Smooth muscle cell (in vitro differentiated cells): ENCODE measurements around the gene NT5C1A. TPM values are rescaled to one million over a fixed set of nuclear protein-coding genes. Genes with fewer than 3 reads are reported as not detected.
A peak's percentile ranks its signal among the peaks of the same experiment; 100 is the strongest.

Experiments used
- DNase-seq: peaks from one replicate; lab custom pipeline; 2025; ENCODE audit not compliant: unreplicated experiment; lab: John Stamatoyannopoulos, UW
- H2AFZ ChIP-seq: fragments of 200-600 bp; sonication (generic); 2 replicates; pipeline ENCODE4 v1.6.0; 2016; ENCODE audit warnings: antibody characterized with exemption, low read depth, mild to moderate bottlenecking
- H3F3A ChIP-seq: fragments of 200-600 bp; sonication (generic); 2 replicates; pipeline ENCODE4 v1.6.0; 2017; ENCODE audit warnings: antibody characterized with exemption, low read depth
- H3K27ac ChIP-seq: fragments of 200-600 bp; sonication (generic); 2 replicates; pipeline ENCODE4 v1.5.1; 2016; ENCODE audit warnings: low read depth, mild to moderate bottlenecking
- H3K27me3 ChIP-seq: fragments of 200-600 bp; sonication (generic); 2 replicates; pipeline ENCODE4 v1.6.1; 2016; ENCODE audit warnings: low read depth, mild to moderate bottlenecking
- H3K36me3 ChIP-seq: fragments of 200-600 bp; sonication (generic); 2 replicates; pipeline ENCODE4 v1.5.1; 2016; ENCODE audit warnings: low read depth
- H3K4me1 ChIP-seq: fragments of 200-600 bp; sonication (generic); 2 replicates; pipeline ENCODE4 v1.5.1; 2016; ENCODE audit warnings: low read depth
- H3K4me2 ChIP-seq: fragments of 200-600 bp; sonication (generic); 2 replicates; pipeline ENCODE4 v1.6.0; 2016; ENCODE audit warnings: mild to moderate bottlenecking
- H3K4me3 ChIP-seq: fragments of 200-600 bp; sonication (generic); 2 replicates; pipeline ENCODE4 v1.5.1; 2016; ENCODE audit warnings: mild to moderate bottlenecking
- H3K79me2 ChIP-seq: fragments of 200-600 bp; sonication (generic); 2 replicates; pipeline ENCODE4 v1.6.0; 2016; ENCODE audit warnings: low read depth, mild to moderate bottlenecking
- H3K9ac ChIP-seq: fragments of 200-600 bp; sonication (generic); 2 replicates; pipeline ENCODE4 v1.6.0; 2016; ENCODE audit warnings: low read depth
- H3K9me3 ChIP-seq: fragments of 200-600 bp; sonication (generic); replicated peaks from 2 replicates; pipeline ENCODE4 v1.5.1; 2016; ENCODE audit warnings: low read depth
- H4K20me1 ChIP-seq: fragments of 200-600 bp; sonication (generic); 2 replicates; pipeline ENCODE4 v1.6.0; 2016; ENCODE audit warnings: low read depth
- WGBS: methylation state at CpG from one replicate; pipeline ENCODE4 v1.1.7; 2016; ENCODE audit warnings: low lambda C conversion rate; 5-methylcytosine and 5-hydroxymethylcytosine counted together
- polyA plus RNA-seq: library from polyadenylated mRNA; unstranded; fragments of >200 nt; fragmentation: Nextera tagmentation; extraction: Ambion mirVana; gene quantifications from 2 replicates; pipeline ENCODE4 v1.2.1, GENCODE V29; 2016
- total RNA-seq: library from RNA; depleted of rRNA; stranded (reverse); fragments of >200 nt; gene quantifications from 2 replicates; pipeline ENCODE4 v1.2.3, GENCODE V29; 2014
- TF ChIP-seq, protein P1 (sequence below): fragments of 200-600 bp; sonication (generic); IDR thresholded peaks from 2 replicates; pipeline ENCODE4 v1.5.1; 2017; ENCODE audit warnings: borderline replicate concordance, mild to moderate bottlenecking, antibody characterized with exemption; ENCODE audit not compliant: insufficient read depth, poor library complexity, severe bottlenecking

The NT5C1A gene
- total and polyA plus RNA-seq, 2 experiments from 2014 or later, result not detected

DNA sequence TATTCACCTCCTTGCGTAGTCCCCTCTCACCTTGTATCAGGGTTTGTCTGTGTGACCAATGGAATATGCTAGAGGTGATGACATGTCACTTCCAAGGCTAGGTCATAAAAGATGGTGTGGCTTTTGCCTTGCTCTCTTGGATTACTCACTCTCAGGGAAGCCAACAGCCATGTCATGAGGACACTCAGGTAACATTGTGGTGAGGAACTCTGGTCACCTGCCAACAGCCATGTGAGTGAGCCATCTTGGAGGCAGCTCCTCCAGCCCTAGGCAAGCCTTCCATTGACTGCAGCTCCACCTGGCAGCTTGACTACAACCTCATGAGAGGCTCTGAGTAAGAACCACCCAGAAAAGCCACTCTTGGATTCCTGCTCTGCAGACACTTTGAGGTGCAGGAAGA is 21.5 kb downstream of the NT5C1A start:
- peaks cover 8% of the 10 kb centered on the region for H3F3A ChIP-seq

DNA sequence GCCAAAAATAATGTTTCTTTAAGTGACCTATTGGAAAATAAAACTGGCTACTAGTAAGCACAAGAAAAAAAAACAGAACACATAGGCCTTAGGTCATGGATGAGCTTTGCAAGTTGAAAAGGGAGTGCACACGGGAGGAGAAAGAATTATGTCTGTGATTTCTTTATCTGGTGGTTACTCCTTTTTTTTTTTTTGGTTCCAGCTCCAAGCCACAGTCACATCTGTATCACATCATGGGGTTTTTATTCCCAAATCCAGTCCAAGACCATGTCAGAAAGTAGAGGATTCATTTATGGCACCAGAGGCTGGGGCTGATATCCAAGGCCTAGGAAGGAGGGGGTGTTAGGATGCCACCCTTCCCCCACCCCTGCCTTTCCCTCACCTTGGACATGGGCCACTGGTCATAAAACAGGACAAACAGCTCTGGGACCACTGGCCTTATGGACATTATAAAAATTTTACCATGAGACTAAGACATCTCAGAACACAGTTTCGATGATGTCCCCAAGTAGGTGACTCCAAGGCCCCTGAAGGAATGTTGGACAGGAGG is 22.2 kb downstream of the NT5C1A start:
- H3K27ac ChIP-seq, result no peak overlapping the region
- H3K9ac ChIP-seq, result no peak overlapping the region
- H3K36me3 ChIP-seq, result no peaks in the 10 kb centered on the region
- no peaks in the 10 kb centered on the region for H4K20me1 ChIP-seq
- no peaks in the 10 kb centered on the region for H3K9me3 ChIP-seq
- H2AFZ ChIP-seq, result no peak overlapping the region
- no peak overlapping the region for H3K4me3 ChIP-seq
- WGBS, result 80% methylated on average over 2 of the region's 2 CpGs
- H3F3A ChIP-seq, result peaks cover 12% of the 10 kb centered on the region
- H3K79me2 ChIP-seq, result no peaks in the 10 kb centered on the region
- DNase-seq, result no peak
- peaks cover 11% of the 10 kb centered on the region for H3K4me1 ChIP-seq
- no peak overlapping the region for H3K4me2 ChIP-seq
- TF ChIP-seq, protein P1, sequence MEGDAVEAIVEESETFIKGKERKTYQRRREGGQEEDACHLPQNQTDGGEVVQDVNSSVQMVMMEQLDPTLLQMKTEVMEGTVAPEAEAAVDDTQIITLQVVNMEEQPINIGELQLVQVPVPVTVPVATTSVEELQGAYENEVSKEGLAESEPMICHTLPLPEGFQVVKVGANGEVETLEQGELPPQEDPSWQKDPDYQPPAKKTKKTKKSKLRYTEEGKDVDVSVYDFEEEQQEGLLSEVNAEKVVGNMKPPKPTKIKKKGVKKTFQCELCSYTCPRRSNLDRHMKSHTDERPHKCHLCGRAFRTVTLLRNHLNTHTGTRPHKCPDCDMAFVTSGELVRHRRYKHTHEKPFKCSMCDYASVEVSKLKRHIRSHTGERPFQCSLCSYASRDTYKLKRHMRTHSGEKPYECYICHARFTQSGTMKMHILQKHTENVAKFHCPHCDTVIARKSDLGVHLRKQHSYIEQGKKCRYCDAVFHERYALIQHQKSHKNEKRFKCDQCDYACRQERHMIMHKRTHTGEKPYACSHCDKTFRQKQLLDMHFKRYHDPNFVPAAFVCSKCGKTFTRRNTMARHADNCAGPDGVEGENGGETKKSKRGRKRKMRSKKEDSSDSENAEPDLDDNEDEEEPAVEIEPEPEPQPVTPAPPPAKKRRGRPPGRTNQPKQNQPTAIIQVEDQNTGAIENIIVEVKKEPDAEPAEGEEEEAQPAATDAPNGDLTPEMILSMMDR, result no peak
- H3K27me3 ChIP-seq, result no peaks in the 10 kb centered on the region

More for the DNA sequence above, 21.5 kb downstream of the NT5C1A start:
- no peaks in the 10 kb centered on the region for H3K36me3 ChIP-seq
- H3K9me3 ChIP-seq, result no peaks in the 10 kb centered on the region
- H2AFZ ChIP-seq, result no peak overlapping the region
- WGBS, result 95% methylated on average over 1 of the region's 1 CpG
- no peaks in the 10 kb centered on the region for H3K27me3 ChIP-seq
- H3K79me2 ChIP-seq, result no peaks in the 10 kb centered on the region
- peaks cover 11% of the 10 kb centered on the region for H3K4me1 ChIP-seq
- H3K4me3 ChIP-seq, result no peak overlapping the region
- TF ChIP-seq, protein P1, result no peak
- no peak overlapping the region for H3K4me2 ChIP-seq
- H4K20me1 ChIP-seq, result no peaks in the 10 kb centered on the region
- H3K27ac ChIP-seq, result no peak overlapping the region
- no peak overlapping the region for H3K9ac ChIP-seq
- no peak for DNase-seq

DNA sequence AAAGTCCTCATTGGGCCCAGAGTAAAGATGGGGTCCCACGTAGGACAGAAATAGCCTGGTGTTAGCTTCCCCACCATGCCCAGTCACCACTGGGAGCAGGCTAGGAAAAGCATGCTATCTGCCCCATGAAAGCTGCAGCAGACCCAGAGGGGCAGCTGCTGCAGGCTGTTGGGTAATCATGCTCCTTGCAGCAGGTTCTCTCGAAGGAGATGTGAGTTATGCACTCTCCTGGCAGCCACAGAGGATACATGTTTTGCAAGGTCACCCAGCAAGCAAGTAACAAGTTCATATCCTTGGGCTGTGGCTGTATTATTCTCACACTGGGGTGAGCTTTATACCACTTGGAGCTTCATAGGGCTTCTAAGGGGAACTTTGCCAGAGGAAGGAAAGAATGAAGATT is 23.4 kb downstream of the NT5C1A start:
- Histone ChIP-seq H3K4me1 (peaks cover 11% of the 10 kb centered on the region), H2AFZ (no peak overlapping the region), H3K27me3 (no peaks in the 10 kb centered on the region), H3K9me3 (no peaks in the 10 kb centered on the region), H3K79me2 (no peaks in the 10 kb centered on the region), H3K4me3 (no peak overlapping the region), H3K36me3 (no peaks in the 10 kb centered on the region), H3K27ac (no peak overlapping the region), H4K20me1 (no peaks in the 10 kb centered on the region), H3K9ac (no peak overlapping the region), H3K4me2 (no peak overlapping the region), H3F3A (peaks cover 12% of the 10 kb centered on the region)
- WGBS, result 73% methylated on average over 2 of the region's 2 CpGs
- TF ChIP-seq, protein P1, result no peak
- no peak for DNase-seq

DNA sequence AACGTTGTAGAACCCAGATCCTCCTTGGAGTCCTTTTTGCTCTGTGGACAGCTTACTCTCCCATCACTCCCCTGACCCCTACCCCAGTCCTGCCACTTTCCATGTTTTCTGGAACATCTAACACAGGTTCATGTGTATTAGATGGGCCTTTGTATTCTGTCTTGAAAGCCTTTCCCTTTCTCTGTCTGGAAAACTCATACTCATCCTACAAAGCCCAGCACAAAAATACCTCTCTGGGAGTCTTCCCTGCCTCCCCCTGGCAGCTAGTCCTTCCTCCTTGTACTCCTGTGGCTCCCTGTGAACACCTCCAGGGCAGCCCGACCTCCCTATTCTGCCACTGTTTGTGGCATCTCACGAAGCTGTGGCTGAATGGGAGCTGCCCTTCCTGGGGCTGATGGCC is 24.7 kb downstream of the NT5C1A start:
- no peak for DNase-seq
- no peaks in the 10 kb centered on the region for H3K27me3 ChIP-seq
- no peak overlapping the region for H3K9ac ChIP-seq
- no peaks in the 10 kb centered on the region for H3K9me3 ChIP-seq
- WGBS, result 75% methylated on average over 3 of the region's 3 CpGs
- H3K4me2 ChIP-seq, result peak overlapping the region; percentile 73
- no peak overlapping the region for H2AFZ ChIP-seq
- H3K36me3 ChIP-seq, result no peaks in the 10 kb centered on the region
- peaks cover 12% of the 10 kb centered on the region for H3F3A ChIP-seq
- H3K4me1 ChIP-seq, result peaks cover 11% of the 10 kb centered on the region
- H3K4me3 ChIP-seq, result no peak overlapping the region
- H4K20me1 ChIP-seq, result no peaks in the 10 kb centered on the region
- H3K27ac ChIP-seq, result peak overlapping the region; percentile 74
- TF ChIP-seq, protein P1, result no peak
- H3K79me2 ChIP-seq, result no peaks in the 10 kb centered on the region
